ENCODE measurements around the gene CCDC47.
A peak's percentile ranks its signal among the peaks of the same experiment; 100 is the strongest.

CCDC47 gene

GRCh38 chr17:63698886-63699637, 74.3 kb downstream of the CCDC47 start:
- no peak for DNase-seq (ENCODE audit: low spot score)

GRCh38 chr17:63698381-63698885, 75.0 kb downstream of the CCDC47 start:
- no peak for DNase-seq (ENCODE audit: low spot score)

- peak; percentile 34 for DNase-seq (ENCODE audit: low spot score)
Observed at GRCh38 chr17:63697341-63698286, 75.8 kb downstream of the CCDC47 start.

- DNase-seq (ENCODE audit: low spot score): peak; percentile 29
Observed at GRCh38 chr17:63696381-63696961, 76.9 kb downstream of the CCDC47 start.

- DNase-seq (ENCODE audit: low spot score): no peak
Observed at GRCh38 chr17:63695889-63696288, 77.5 kb downstream of the CCDC47 start.

Measured in COLO829 (cell line).